Neutrophil (primary cell): ENCODE results near the gene TBC1D22A.

ENCODE experiments used
- H3K27ac ChIP-seq: fragments of 200-600 bp; sonication (generic); 2 replicates; pipeline ENCODE4 v1.5.1; 2016; ENCODE audit warnings: mild to moderate bottlenecking, moderate library complexity
- H3K27me3 ChIP-seq: fragments of 200-600 bp; sonication (generic); 2 replicates; pipeline ENCODE4 v1.6.0; 2016; ENCODE audit warnings: mild to moderate bottlenecking
- H3K36me3 ChIP-seq: fragments of 200-600 bp; sonication (generic); 2 replicates; pipeline ENCODE4 v1.5.1; 2017
- H3K4me1 ChIP-seq, 2 experiments: fragments of 200-600 bp in 1 of 2; sonication (generic) in 1 of 2; 1 replicate in 1 of 2; 2 replicates in 1 of 2; pipeline versions ENCODE4 v1.5.1 to v1.6.1; 2013 to 2016; ENCODE audit warnings: low read depth in 1 of 2, low read length in 1 of 2, mild to moderate bottlenecking in 1 of 2, moderate library complexity in 1 of 2; ENCODE audit not compliant: control insufficient read depth in 1 of 2, insufficient read depth in 1 of 2
- H3K4me3 ChIP-seq, 2 experiments: fragments of 200-600 bp in 1 of 2; sonication (generic) in 1 of 2; 1 replicate in 1 of 2; 2 replicates in 1 of 2; pipeline ENCODE4 v1.5.1; 2013 to 2016; ENCODE audit warnings: low read depth in 1 of 2, low read length in 1 of 2, mild to moderate bottlenecking in 1 of 2, moderate library complexity in 1 of 2
- H3K9me3 ChIP-seq: fragments of 200-600 bp; sonication (generic); 2 replicates; pipeline ENCODE4 v1.5.1; 2016
- CTCF ChIP-seq: fragments of 200-600 bp; sonication (generic); IDR thresholded peaks from 2 replicates; pipeline ENCODE4 v1.5.1; 2016; ENCODE audit warnings: antibody characterized with exemption

The TBC1D22A gene

GRCh38 chr22:46968848-46969247 is 206.4 kb downstream of the TBC1D22A start:
- no peak for TF ChIP-seq CTCF
- Histone ChIP-seq H3K27ac (no peak overlapping the region), H3K9me3 (no peaks in the 10 kb centered on the region), H3K4me1 (no peaks in the 10 kb centered on the region), H3K4me3 (no peak overlapping the region), H3K36me3 (peaks cover 4% of the 10 kb centered on the region), H3K27me3 (no peaks in the 10 kb centered on the region)

GRCh38 chr22:46969491-46969890 is 207.0 kb downstream of the TBC1D22A start:
- H3K4me3 ChIP-seq = no peak overlapping the region
- TF ChIP-seq CTCF = no peak
- no peaks in the 10 kb centered on the region for H3K27me3 ChIP-seq
- no peak overlapping the region for H3K27ac ChIP-seq
- peaks cover 10% of the 10 kb centered on the region for H3K36me3 ChIP-seq
- H3K9me3 ChIP-seq = no peaks in the 10 kb centered on the region
- H3K4me1 ChIP-seq = no peaks in the 10 kb centered on the region

- Histone ChIP-seq H3K27ac (no peak overlapping the region), H3K27me3 (no peaks in the 10 kb centered on the region), H3K4me3 (no peak overlapping the region), H3K9me3 (no peaks in the 10 kb centered on the region), H3K4me1 (no peaks in the 10 kb centered on the region), H3K36me3 (peaks cover 15% of the 10 kb centered on the region)
- TF ChIP-seq CTCF = no peak
Observed at GRCh38 chr22:46969961-46970360, 207.5 kb downstream of the TBC1D22A start.

- no peaks in the 10 kb centered on the region for H3K9me3 ChIP-seq
- H3K36me3 ChIP-seq = peaks cover 21% of the 10 kb centered on the region
- no peaks in the 10 kb centered on the region for H3K4me1 ChIP-seq
- no peak overlapping the region for H3K4me3 ChIP-seq
- H3K27me3 ChIP-seq = no peaks in the 10 kb centered on the region
- H3K27ac ChIP-seq = no peak overlapping the region
- TF ChIP-seq CTCF = no peak
Observed at GRCh38 chr22:46970411-46971098, 208.1 kb downstream of the TBC1D22A start.

GRCh38 chr22:46971099-46971763 is 208.8 kb downstream of the TBC1D22A start:
- Histone ChIP-seq H3K4me3 (no peak overlapping the region), H3K27me3 (no peaks in the 10 kb centered on the region), H3K36me3 (peaks cover 26% of the 10 kb centered on the region), H3K9me3 (no peaks in the 10 kb centered on the region), H3K27ac (no peak overlapping the region), H3K4me1 (no peaks in the 10 kb centered on the region)
- TF ChIP-seq CTCF = no peak
